IMR-90 (cell line): ENCODE measurements around the gene UBXN11.

ENCODE experiments used
- CTCF ChIP-seq: conservative IDR thresholded peaks from 2 replicates; pipeline ENCODE4 v1.5.1; 2012; ENCODE audit warnings: mild to moderate bottlenecking, low read depth, low read length, improper control_type of control experiment
- MAZ ChIP-seq: IDR thresholded peaks from 2 replicates; pipeline ENCODE4 v1.6.1; 2012; ENCODE audit warnings: low read depth, mild to moderate bottlenecking, low read length, improper control_type of control experiment, moderate library complexity, borderline replicate concordance
- MXI1 ChIP-seq: IDR thresholded peaks from 2 replicates; pipeline ENCODE4 v1.6.1; 2012; ENCODE audit warnings: low read depth, mild to moderate bottlenecking, low read length, moderate library complexity, borderline replicate concordance
- POLR2A ChIP-seq: IDR thresholded peaks from 2 replicates; pipeline ENCODE4 v1.6.1; 2012; ENCODE audit warnings: mild to moderate bottlenecking, low read depth, low read length
- RAD21 ChIP-seq: IDR thresholded peaks from 2 replicates; pipeline ENCODE4 v1.6.1; 2012; ENCODE audit warnings: low read length, improper control_type of control experiment

GRCh38 chr1:26353210-26353859 lies 46.9 kb upstream of the UBXN11 start:
- no peak for TF ChIP-seq CTCF
- TF ChIP-seq POLR2A: no peak
- no peak for TF ChIP-seq MAZ
- no peak for TF ChIP-seq MXI1
- TF ChIP-seq RAD21: no peak
